ENCODE data around the gene SEC23A.

GRCh38 chr14:38987781-38988180 is 115.3 kb downstream of the SEC23A start:
- no peak for TF ChIP-seq YY1 (IDR thresholded peaks at IDR 0.05)
- TF ChIP-seq, protein P1, sequence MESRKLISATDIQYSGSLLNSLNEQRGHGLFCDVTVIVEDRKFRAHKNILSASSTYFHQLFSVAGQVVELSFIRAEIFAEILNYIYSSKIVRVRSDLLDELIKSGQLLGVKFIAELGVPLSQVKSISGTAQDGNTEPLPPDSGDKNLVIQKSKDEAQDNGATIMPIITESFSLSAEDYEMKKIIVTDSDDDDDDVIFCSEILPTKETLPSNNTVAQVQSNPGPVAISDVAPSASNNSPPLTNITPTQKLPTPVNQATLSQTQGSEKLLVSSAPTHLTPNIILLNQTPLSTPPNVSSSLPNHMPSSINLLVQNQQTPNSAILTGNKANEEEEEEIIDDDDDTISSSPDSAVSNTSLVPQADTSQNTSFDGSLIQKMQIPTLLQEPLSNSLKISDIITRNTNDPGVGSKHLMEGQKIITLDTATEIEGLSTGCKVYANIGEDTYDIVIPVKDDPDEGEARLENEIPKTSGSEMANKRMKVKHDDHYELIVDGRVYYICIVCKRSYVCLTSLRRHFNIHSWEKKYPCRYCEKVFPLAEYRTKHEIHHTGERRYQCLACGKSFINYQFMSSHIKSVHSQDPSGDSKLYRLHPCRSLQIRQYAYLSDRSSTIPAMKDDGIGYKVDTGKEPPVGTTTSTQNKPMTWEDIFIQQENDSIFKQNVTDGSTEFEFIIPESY (IDR thresholded peaks at IDR 0.05), result no peak
- TF ChIP-seq, protein P2, sequence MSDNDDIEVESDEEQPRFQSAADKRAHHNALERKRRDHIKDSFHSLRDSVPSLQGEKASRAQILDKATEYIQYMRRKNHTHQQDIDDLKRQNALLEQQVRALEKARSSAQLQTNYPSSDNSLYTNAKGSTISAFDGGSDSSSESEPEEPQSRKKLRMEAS (IDR thresholded peaks at IDR 0.05), result no peak
- TF ChIP-seq REST (IDR thresholded peaks at IDR 0.05), result no peak
- TF ChIP-seq, protein P3, sequence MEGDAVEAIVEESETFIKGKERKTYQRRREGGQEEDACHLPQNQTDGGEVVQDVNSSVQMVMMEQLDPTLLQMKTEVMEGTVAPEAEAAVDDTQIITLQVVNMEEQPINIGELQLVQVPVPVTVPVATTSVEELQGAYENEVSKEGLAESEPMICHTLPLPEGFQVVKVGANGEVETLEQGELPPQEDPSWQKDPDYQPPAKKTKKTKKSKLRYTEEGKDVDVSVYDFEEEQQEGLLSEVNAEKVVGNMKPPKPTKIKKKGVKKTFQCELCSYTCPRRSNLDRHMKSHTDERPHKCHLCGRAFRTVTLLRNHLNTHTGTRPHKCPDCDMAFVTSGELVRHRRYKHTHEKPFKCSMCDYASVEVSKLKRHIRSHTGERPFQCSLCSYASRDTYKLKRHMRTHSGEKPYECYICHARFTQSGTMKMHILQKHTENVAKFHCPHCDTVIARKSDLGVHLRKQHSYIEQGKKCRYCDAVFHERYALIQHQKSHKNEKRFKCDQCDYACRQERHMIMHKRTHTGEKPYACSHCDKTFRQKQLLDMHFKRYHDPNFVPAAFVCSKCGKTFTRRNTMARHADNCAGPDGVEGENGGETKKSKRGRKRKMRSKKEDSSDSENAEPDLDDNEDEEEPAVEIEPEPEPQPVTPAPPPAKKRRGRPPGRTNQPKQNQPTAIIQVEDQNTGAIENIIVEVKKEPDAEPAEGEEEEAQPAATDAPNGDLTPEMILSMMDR (IDR thresholded peaks at IDR 0.05; ENCODE audit: low read depth, low read length, missing input control), result no peak
- no peak for TF ChIP-seq TAF1 (conservative IDR thresholded peaks at IDR 0.05)
- no peak for TF ChIP-seq JUND (IDR thresholded peaks at IDR 0.05)

All from liver (tissue), 3 donors.